Measurements from ENCODE around the gene CACNA1F. TPM values are rescaled to one million over a fixed set of nuclear protein-coding genes. Genes with fewer than 3 reads are reported as not detected.
A peak's percentile ranks its signal among the peaks of the same experiment; 100 is the strongest.

The CACNA1F gene
- total RNA-seq, 4 donors from 2014 or later = 0.10 to 0.21 (median 0.13) TPM; not detected in 1

- H3K4me3 ChIP-seq (replicated peaks in 1 of 3) = peak overlapping the region in 2 of 3 donors; percentile 1 to 45
- WGBS, 2 donors = 3 to 7% methylated on average over 5 to 10 of the region's 34 CpGs
- no peak for DNase-seq
- intact Hi-C loops (cut with DNase I) = no loop called here
- no peaks in the 10 kb centered on the region for H3K9me3 ChIP-seq
- H3K27ac ChIP-seq = peak overlapping the region; percentile 59 to 85 (median 78)
- TF ChIP-seq POLR2A (IDR thresholded peaks at IDR 0.05) (no peak), CTCF (IDR thresholded peaks at IDR 0.05) (no peak)
- H3K4me1 ChIP-seq = peaks cover 0 to 5% of the 10 kb centered on the region in 2 donors
- no peaks in the 10 kb centered on the region for H3K27me3 ChIP-seq
- H3K36me3 ChIP-seq = no peaks in the 10 kb centered on the region
Measured at GRCh38 chrX:49191574-49192011, 41.5 kb downstream of the CACNA1F start.

GRCh38 chrX:49190821-49191573 is 42.1 kb downstream of the CACNA1F start:
- 0% methylated on average over 25 to 27 of the region's 32 CpGs for WGBS, 2 donors
- DNase-seq = peak; percentile 89 to 91
- Histone ChIP-seq H3K27ac (peak overlapping the region; percentile 78 to 85 (median 84)), H3K36me3 (no peaks in the 10 kb centered on the region), H3K27me3 (no peaks in the 10 kb centered on the region), H3K9me3 (no peaks in the 10 kb centered on the region), H3K4me1 (peaks cover 0 to 5% of the 10 kb centered on the region in 2 donors), H3K4me3 (replicated peaks in 1 of 3) (peak overlapping the region in 1 of 3 donors; percentile 45)
- intact Hi-C loops (cut with DNase I) = no loop called here
- no peak for TF ChIP-seq CTCF (IDR thresholded peaks at IDR 0.05)
- peak in 1 of 2 donors; percentile 91 for TF ChIP-seq POLR2A (IDR thresholded peaks at IDR 0.05)

GRCh38 chrX:49189606-49190005 is 43.5 kb downstream of the CACNA1F start:
- H3K27ac ChIP-seq = peak overlapping the region in 1 of 3 donors; percentile 80
- TF ChIP-seq POLR2A (IDR thresholded peaks at IDR 0.05) (no peak), CTCF (IDR thresholded peaks at IDR 0.05) (no peak)
- no peaks in the 10 kb centered on the region for H3K27me3 ChIP-seq
- no peak overlapping the region for H3K4me3 ChIP-seq (replicated peaks in 1 of 3)
- 85 to 89% methylated on average over 6 of the region's 6 CpGs for WGBS, 2 donors
- DNase-seq = no peak
- no peaks in the 10 kb centered on the region for H3K9me3 ChIP-seq
- intact Hi-C loops (cut with DNase I) = no loop called here
- H3K4me1 ChIP-seq = peaks cover 0 to 5% of the 10 kb centered on the region in 2 donors
- no peaks in the 10 kb centered on the region for H3K36me3 ChIP-seq

- Histone ChIP-seq H3K27ac (no peak overlapping the region), H3K27me3 (no peaks in the 10 kb centered on the region), H3K4me3 (replicated peaks in 1 of 3) (no peak overlapping the region), H3K9me3 (no peaks in the 10 kb centered on the region), H3K36me3 (no peaks in the 10 kb centered on the region), H3K4me1 (peaks cover 0 to 5% of the 10 kb centered on the region in 2 donors)
- intact Hi-C loops (cut with DNase I) = no loop called here
- TF ChIP-seq CTCF (IDR thresholded peaks at IDR 0.05) (no peak), POLR2A (IDR thresholded peaks at IDR 0.05) (no peak)
- 62 to 72% methylated on average over 8 of the region's 8 CpGs for WGBS, 2 donors
- DNase-seq = no peak
Measured at GRCh38 chrX:49188468-49189076, 44.6 kb downstream of the CACNA1F start.

- H3K27ac ChIP-seq = no peak overlapping the region
- intact Hi-C loops (cut with DNase I) = no loop called here
- H3K9me3 ChIP-seq = no peaks in the 10 kb centered on the region
- DNase-seq = no peak
- WGBS, 2 donors = 72 to 73% methylated on average over 7 to 10 of the region's 10 CpGs
- H3K4me3 ChIP-seq (replicated peaks in 1 of 3) = no peak overlapping the region
- H3K36me3 ChIP-seq = peaks cover 0 to 4% of the 10 kb centered on the region in 2 donors
- H3K27me3 ChIP-seq = no peaks in the 10 kb centered on the region
- peaks cover 0 to 2% of the 10 kb centered on the region in 2 donors for H3K4me1 ChIP-seq
- no peak for TF ChIP-seq POLR2A (IDR thresholded peaks at IDR 0.05)
- TF ChIP-seq CTCF (IDR thresholded peaks at IDR 0.05) = no peak
Measured at GRCh38 chrX:49187526-49187925, 45.6 kb downstream of the CACNA1F start.

Measured in thyroid gland (tissue), 4 donors.